ENCODE measurements around the gene NFYB. TPM values are rescaled to one million over a fixed set of nuclear protein-coding genes. Genes with fewer than 3 reads are reported as not detected.

Gene NFYB
- total RNA-seq, 1 experiment from 2014 or later = 31.5 TPM

- in situ Hi-C loops (cut with HindIII; ENCODE audit: low pct_unique_long_range_greater_than_20kb, low sequenced_read_pairs) = no loop called here
- ChIA-PET CTCF (no interaction called here), POLR2A (interaction anchor here (1.2 kb wide), 1 partner anchor 81 kb away, joined by 3 read pairs; no protein-coding TSS in a partner anchor)
- no peak for ATAC-seq
- Histone ChIP-seq H3K4me1 (ENCODE audit: control insufficient read depth, insufficient read depth, low read length) (peaks cover 24% of the 10 kb centered on the region), H3K4me3 (ENCODE audit: low read depth in 2 of 2, low read length in 2 of 2) (peak overlapping the region; percentile 40 to 45), H3K27ac (ENCODE audit: low read length) (peak overlapping the region; percentile 85), H3K36me3 (ENCODE audit: control insufficient read depth, insufficient read depth, low read length) (no peaks in the 10 kb centered on the region), H3K9me3 (ENCODE audit: control insufficient read depth, insufficient read depth, low read depth, low read length) (no peaks in the 10 kb centered on the region), H3K27me3 (ENCODE audit: control insufficient read depth, insufficient read depth, low read length) (no peaks in the 10 kb centered on the region; the same call in 1 of the 2 replicates)
- TF ChIP-seq TCF7L2 (IDR thresholded peaks at IDR 0.05; ENCODE audit: low read depth, low read length) (no peak), REST (IDR thresholded peaks at IDR 0.05; ENCODE audit: insufficient read depth in 1 of 2, low read depth in 2 of 2, low read length in 1 of 2) (no peak), POLR2AphosphoS5 (IDR thresholded peaks at IDR 0.05; ENCODE audit: low read depth, low read length) (no peak), CTCF (IDR thresholded peaks at IDR 0.05) (no peak)
- no peak for DNase-seq (ENCODE audit: low read depth, low spot score)
- BruUV-seq (replicated peaks) = no TSS peak
- intact Hi-C loops (cut with micrococcal nuclease; ENCODE audit: unreplicated experiment) = loop anchor here (10.0 kb wide), 1 partner anchor 166 kb away; the partner anchor contains the start of gene EID3
These were observed 765 bp upstream of the NFYB start for GRCh38 chr12:104138797-104139152.

- Histone ChIP-seq H3K27ac (ENCODE audit: low read length) (peak overlapping the region; percentile 89), H3K36me3 (ENCODE audit: control insufficient read depth, insufficient read depth, low read length) (peaks cover 4% of the 10 kb centered on the region; the same call in 1 of the 2 replicates), H3K4me3 (ENCODE audit: low read depth in 2 of 2, low read length in 2 of 2) (peak overlapping the region; percentile 66 to 82), H3K9me3 (ENCODE audit: control insufficient read depth, insufficient read depth, low read depth, low read length) (no peaks in the 10 kb centered on the region), H3K27me3 (ENCODE audit: control insufficient read depth, insufficient read depth, low read length) (no peaks in the 10 kb centered on the region), H3K4me1 (ENCODE audit: control insufficient read depth, insufficient read depth, low read length) (peaks cover 24% of the 10 kb centered on the region)
- in situ Hi-C loops (cut with HindIII; ENCODE audit: low pct_unique_long_range_greater_than_20kb, low sequenced_read_pairs) (no loop called here), intact Hi-C loops (cut with micrococcal nuclease; ENCODE audit: unreplicated experiment) (loop anchor here (10.0 kb wide), 1 partner anchor 168 kb away; the partner anchor contains the start of gene EID3)
- no peak for TF ChIP-seq TCF7L2 (IDR thresholded peaks at IDR 0.05; ENCODE audit: low read depth, low read length)
- no peak for TF ChIP-seq CTCF (IDR thresholded peaks at IDR 0.05)
- TF ChIP-seq SIN3A (IDR thresholded peaks at IDR 0.05; ENCODE audit: borderline replicate concordance, insufficient read depth, low read depth, low read length) = no peak
- TF ChIP-seq POLR2AphosphoS5 (IDR thresholded peaks at IDR 0.05; ENCODE audit: low read depth, low read length) = no peak; the same call in 1 of the 2 replicates
- TF ChIP-seq REST (IDR thresholded peaks at IDR 0.05; ENCODE audit: insufficient read depth in 1 of 2, low read depth in 2 of 2, low read length in 1 of 2) = no peak
- ChIA-PET POLR2A (no interaction called here), CTCF (no interaction called here)
- ATAC-seq = peak; percentile 14
- DNase-seq (ENCODE audit: low read depth, low spot score) = no peak
- no TSS peak for BruUV-seq (replicated peaks)
These were observed 759 bp downstream of the NFYB start for GRCh38 chr12:104137001-104137901.

Measured in Panc1 (cell line).